AML-193 (cell line): ENCODE measurements around the gene CRADD.
"Not testable (repeated sequence)": the region's sequence is repeated elsewhere in the genome, so short reads cannot be mapped to it uniquely, and the experiment has no call there.

Experiments used
- DNase-seq, 2 experiments: peaks; one replicate each; lab custom pipeline; 2025; lab: John Stamatoyannopoulos, UW

The CRADD gene

DNA sequence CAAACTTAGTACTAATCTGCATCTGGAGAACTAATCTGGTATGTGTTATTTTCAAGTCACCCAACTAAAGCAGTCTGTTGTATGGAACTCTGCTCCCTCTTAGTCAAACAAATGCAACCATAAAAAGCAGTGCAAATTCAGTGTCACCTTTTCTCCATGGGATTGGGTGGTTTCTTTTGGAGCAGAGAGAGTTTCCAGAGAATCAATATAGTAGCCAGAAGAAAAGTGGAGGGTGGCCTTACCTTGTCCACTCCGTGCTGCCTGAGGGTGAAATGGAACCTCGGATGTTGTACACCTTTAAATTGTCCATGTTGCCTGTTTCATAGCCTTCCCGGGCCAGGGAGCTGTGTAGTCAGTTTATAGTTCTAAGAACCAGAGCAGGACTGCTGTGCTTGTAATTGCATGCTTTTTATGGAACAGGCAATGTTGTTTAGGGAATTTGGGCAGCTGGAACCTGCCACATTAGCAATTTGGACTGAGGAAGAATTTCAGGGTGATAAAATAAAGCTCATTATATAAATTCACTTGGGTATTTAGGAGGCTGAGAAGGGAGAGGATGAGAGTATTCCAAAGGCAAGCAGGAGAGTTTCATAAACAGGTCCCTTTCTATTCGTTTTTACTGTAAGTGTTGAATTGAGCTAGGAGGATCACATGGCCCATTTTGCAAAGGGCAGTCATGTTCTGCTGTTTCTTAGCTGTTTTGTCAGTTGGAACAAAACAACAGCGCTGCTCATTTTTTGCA is 60.5 kb downstream of the CRADD start:
- DNase-seq = no peak

DNA sequence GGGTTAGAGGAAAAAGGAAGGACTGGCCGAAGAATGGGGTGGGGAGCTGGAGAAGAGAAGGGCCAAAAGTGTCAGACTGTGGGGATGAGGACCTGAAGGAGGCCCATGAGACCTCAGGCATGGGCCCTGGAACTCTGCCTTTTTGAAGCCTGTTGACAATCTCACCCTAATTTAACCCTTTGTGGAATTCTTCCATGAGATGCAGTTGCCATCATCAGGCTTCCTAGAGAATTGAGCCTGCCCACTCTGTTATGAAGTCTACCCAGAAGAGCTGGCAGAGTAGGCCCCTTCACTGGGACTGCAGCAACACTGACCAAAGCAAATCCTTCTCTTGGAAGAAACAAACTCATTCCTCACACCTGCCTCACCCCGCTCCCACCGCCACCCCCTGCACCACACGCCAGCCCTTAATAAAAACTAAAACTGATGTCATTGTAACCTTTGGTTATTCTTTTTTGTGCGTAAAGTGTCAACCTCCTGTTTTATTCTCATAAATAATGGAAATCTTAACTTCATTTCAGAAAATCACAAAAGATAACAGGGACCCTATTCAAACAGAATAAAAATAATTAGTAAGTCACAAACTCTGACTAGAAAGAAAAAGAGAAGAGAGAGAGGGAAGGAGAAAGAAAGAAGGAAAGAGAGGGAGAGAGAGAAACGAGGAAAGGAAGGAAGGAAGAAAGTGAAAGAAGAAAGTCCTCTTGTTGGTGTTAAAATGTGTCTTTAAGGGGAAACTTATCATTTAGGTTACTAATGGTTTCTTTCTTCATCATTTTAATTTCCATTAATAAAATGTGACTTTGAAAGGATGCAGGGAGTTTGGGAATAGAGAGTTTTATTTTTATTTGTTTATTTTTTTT is 61.3 kb downstream of the CRADD start:
- DNase-seq = no peak

DNA sequence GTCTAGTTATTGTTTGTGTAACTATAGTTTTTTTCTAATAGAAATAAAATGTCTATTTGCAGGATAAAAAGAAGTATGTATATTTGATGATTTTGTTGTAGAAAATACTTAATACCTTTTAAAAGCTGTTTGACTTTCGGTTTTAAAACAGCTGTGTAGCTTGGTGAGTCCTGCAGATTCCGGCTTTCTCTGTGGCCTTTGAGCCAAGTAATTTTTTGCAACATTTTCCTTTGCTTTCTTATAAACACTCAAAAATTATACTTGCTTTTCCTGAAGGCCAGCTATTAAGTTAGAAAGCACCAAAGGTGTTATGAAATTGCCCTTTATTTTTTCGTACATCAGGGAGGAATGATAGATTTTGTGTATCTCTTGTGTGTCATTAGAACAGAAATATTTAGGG is 63.6 kb downstream of the CRADD start:
- no peak for DNase-seq

DNA sequence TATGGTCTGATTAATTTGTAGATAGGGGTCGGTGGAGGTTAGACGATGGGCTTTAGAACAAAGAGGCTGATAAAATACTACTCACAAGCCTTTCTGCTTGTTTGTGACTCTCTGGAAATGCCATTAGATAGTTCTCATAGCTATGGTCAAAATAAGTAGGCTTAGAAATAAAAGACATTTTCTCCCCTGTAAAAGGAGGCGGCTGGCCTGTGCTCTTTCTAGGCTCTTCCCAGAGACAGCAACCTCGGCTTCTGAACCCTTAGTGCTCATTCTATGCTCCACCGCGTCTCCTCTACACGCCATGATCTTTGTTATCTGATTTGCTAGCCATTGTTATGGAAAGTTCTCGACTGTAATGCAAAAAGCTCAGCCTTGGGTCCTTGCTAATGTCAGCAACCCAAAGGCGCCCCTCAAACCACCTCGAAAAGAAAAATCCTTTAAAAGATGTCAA is 64.5 kb downstream of the CRADD start:
- DNase-seq = peak in 1 of 2 experiments; percentile 39

DNA sequence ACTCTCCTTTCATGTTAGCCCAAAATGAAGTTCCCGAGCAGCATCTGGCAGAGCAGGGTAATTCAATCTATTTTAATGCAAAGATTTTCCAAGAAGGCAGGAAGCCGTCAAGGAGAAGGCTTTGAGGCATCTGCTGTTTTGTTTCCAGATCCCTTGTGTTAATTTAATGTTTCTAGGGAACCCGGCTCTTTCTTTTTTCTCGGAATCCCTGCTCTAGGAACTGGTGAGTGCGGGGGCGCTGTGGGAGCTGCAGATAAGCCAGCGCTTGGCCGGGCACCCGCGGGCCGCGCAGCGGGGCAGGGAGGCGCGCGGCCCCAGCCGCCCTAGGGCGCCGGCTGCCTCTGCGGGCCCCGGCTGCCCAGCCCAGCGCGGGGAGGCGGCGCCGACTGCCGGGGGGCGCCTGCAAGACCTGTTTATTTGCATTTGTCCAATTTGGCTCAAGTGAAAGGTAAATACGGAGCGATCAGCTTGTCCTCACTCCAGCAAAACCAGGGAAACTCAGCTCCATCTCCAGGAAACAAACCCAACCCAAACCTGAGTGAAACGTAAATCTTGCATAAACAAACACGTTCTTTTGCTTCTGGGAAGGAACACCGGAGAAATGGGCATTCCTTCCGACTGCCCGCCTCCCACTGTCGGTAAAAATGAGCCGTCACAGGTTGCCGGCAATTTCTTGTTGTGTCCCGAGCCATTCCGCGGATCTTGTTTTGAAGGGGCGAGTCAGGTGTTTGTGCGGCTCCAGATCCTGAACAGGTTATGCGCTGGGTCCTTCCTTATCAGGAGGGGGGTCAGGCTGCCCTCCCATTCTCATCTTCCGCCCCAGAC is 65.1 kb downstream of the CRADD start:
- peak; percentile 49 for DNase-seq

DNA sequence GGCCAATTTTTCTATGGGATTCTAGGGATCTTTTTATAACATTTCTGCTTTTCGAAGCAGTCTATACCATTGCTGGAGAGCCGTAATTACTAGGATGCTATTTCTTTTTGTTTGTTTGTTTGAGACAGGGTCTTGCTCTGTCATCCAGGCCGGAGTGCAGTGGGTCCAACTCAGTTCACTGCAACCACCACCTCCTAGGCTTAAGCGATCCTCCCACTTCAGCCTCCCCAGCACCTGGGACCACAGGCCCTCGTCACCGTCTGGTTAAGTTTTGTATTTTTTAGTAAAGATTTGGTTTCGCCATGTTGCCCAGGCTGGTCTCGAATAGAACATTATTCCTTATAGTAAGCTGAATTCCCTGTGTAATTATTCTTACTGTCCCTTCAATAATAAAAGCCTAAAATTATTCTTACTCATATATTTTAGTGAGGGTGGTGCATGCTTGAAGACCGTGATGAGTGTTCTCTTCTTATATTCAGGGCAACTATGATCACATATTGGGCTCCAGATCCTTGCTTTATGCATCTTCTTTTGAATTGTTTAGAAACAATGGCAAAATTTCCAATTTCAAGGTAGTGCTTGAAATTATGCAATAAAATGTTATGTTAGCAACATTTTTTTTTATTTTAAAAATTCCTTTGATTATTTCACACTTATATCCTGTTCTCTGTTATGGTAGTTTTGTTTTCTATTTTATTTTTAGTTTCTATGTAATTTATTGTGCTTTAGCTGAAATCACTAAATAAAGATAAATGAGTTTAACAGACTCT is 66.2 kb downstream of the CRADD start:
- DNase-seq = no peak

DNA sequence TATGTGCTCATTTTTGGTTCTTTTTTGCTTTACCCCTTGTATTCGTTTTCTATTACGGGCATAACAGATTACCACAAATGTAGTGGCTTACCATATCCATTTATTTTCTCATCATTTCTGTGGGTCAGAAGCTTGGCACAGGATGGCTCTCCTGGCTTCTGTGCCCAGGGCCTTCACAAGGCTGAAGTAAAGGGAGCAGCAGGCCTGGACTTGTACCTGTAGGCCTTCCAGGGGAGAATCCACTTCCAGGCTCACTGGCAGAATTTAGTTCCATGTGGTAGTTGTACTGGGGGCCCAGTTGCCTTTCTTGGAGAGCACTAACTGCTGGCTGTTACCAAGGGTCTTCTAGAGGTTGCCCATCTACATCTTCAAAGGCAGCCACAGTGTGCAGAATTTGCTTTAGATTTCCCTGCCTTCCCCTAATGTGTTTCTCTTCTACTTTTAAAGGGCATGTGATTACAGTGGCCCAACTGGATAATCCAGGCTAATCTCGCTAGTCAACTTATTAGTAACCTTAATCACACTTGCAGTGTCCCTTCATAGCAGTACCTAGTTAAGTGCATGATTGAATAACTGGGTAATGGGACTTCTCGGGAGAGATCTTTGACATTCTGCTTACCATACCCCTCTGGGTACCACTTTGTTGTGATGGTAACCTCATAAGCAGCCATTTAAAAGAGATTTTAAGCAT is 67.0 kb downstream of the CRADD start:
- DNase-seq = no peak

DNA sequence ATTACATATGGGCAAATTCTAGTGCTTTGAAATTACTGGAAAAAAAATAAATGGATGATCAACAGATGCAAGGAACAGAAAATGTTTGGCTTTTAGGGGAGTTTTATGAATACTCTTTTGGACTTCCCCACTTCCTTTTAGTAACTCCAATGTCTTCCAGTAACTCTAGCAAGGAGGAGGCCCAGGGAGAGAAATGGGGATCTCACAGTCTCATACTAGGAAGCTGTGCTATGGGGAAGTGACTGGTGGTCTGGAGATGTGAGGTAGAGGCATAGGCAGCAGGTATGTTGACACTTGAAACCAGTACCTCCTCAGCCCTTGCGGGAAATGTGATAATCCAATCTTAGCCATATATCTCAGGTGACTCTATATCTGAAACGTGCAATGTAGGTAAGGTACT is 68.1 kb downstream of the CRADD start:
- no peak for DNase-seq

DNA sequence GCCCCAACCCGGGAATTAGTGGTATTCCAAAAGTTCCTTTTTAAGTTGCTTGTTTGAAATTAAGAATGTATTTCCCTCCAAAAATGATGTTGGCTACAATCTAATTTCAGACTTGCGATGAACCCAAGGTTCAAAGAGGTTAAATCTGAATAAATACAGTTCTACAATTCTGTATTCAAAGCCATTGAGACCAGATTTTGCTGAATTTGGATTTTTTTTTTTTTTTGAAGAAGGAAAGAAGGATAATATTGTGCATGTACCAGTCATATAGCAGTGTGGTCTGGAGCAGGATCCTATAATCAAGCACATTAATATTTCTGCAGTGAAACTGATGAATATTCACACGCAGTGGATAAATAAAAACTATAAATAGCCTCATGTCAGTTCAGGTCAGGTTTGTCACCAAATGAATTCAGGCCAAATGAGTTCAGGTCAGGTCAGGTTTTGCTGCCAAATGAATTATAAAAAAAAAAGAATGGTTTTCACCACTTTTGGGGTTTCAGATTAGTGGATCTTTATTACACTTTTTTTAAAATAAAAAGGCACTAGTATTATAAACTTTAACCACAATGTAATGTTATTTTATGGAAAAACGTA is 69.5 kb downstream of the CRADD start:
- DNase-seq = no peak

DNA sequence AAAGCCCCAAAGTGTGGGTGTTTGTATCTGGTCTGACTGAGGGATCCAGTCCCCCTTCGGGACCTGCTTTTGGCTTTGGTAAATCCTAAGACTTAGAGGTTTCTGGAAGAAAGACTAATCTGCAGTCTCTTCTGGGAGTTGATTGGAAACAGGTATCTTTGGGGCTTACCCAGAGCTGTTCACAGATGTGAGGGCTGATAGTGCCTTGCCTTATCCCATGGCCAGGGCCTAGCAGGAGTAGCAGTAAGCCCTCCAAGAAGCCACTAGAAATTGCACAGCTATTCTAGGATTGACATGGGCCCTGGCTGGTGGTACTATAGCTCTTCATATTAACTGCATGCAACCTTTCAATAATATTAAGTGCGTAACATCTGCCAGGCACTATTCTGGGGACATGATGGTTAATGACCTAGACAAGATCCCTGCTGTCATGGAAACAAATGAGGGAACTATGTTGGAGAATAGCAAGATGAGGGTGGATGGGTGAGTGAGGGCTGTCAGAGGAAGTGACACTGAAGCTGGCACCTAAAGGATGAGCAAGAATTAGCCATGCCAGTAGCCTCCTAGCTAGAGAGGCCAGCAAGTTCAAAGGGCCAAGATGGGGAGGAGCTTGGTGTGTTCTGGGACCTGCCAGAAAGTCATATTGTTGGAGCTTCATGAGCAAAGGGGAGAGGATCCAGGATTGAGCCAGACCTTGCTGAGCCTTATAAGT is 71.7 kb downstream of the CRADD start:
- no peak for DNase-seq

DNA sequence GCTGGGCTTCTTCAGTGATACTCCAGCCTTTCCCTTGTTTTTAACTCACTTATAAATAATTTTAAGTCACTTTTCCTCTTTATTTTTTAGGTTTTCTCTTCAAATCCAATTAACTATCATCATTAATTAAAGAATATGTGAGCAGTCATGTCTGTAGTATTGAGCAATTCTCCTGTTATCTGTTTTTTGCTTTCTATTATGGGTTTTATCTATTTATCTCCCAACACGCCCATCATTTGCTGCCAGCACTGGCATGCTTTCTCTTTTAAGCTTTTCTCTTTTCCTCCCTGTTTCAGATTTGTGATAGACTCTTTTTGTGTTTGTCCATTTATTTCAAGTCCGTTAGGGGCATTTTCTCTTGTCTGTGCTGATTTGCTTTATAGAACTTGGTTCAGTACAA is 72.3 kb downstream of the CRADD start:
- DNase-seq = no peak

DNA sequence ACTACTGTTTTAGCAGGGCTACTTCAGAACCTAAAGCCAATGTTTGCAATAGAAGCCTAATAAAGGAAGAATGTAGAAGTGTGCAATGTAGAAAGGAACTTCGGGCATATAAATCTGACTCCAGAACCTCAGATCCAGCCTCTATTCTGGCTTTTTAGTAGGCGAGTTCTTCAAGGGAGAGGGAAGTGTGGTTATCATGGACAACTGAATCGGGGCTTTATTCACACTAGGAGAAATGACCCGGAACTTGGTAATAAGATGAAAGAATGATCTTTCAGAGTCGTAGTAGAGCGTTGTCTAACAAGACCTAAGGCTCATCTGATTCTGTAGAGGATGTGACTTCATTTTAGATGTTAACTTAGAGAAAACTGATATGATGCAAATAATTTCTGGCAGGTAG is 72.9 kb downstream of the CRADD start:
- no peak for DNase-seq

DNA sequence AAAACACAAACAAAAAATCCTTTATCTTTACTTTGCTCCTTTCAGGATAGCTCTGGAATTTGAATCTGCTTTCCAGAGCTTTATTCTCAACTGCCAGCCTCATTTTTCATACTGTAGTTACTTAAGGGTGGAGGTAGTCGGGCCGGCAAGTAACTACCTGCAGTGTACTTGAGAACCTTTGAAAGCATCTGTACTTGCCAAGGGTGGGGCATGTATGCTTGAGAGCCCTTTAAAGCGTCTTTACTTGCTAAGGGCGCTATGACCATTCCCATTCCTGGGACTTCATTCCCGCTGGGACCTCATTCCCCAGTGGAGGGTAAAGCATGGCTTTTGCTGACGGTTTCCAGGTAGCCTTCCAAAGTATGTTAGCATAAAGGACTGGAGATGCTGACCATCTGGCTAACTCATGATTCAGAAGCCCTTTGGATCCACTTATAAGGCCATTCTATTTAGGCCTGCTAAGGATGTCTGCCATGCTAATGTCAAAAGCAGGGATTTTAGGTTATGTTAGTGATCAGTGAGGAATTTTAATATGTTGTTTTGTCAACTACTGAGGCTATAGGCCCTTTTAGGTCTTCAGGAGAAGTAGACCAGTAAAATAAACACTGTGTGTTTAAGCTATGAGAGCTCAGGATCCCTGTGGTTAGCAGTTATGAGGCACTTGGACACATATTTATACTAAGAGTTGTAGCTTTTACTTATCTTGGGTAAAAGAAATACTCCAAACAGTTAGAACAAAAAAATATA is 74.9 kb downstream of the CRADD start:
- no peak for DNase-seq

DNA sequence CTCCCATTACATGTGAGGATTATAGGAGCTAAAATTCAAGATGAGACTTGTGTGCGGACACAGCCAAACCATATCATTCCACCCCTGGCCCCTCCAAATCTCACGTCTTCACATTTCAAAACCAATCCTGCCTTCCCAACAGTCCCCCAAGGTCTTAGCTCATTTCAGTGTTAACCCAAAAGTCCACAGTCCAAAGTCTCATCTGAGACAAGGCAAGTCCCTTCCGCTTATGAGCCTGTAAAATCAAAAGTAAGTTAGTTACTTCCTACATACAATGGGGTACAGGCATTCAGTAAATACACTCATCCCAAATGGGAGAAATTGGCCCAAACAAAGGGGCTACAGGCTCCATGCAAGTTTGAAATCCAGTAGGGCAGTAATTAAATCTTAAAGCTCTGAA is 76.1 kb downstream of the CRADD start:
- DNase-seq = no peak

DNA sequence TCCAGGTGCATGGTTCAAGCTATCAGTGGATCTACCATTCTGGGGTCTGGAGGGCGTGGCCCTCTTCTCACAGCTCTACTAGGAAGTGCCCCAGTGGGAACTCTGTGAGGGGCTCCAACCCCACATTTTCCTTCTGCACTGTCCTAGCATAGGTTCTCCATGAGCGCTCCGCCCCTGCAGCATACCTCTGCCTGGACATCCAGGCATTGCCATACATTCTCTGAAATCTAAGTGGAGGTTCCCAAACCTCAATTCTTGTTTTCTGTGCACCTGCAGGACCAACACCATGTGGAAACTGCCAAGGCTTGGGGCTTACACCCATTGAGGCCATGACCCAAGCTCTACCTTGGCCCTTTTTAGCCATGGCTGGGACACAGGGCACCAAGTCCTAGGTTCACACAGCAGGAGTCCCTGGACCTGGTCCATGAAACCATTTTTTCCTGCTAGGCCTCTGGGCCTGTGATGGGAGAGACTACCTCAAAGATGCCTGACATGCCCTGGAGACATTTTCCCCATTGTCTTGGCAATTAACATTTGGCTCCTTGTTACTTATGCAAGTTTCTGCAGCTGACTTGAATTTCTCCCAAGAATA is 76.8 kb downstream of the CRADD start:
- no peak for DNase-seq

DNA sequence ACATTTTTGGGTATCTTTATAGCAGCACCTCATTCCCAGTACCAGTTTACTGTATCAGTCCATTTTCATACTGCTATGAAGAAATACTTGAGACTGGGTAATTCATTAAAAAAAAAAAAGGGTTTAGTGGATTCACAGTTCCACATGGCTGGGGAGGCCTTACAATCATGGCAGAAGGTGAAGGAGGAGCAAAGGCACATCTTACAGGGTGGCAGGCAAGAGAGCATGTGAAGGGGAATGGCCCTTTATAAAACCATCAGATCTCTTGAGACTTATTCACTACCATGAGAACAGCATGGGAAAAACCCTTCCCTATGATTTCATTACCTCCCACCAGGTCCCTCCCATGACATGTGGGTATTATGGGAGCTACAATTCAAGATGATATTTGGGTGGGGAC is 77.7 kb downstream of the CRADD start:
- not testable (repeated sequence) for DNase-seq

DNA sequence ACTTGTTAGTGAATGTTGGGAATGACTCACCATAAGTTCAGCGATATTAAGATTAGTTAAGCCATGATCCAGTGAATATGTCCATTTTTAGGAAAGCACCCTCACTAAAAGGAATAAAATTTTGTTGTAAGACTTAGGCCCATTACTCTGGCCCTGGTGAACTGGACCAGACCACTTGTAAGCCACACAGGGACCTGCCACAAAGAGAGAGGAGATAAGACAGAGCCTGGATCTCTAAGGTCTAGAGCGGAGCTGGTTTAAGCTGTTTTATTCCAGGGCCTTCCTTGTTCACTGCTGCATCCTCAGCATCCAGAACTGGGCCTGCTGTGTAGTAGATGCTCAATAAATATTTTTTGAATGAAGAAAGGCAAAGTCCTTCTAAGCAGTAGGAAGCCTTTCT is 79.1 kb downstream of the CRADD start:
- no peak for DNase-seq

DNA sequence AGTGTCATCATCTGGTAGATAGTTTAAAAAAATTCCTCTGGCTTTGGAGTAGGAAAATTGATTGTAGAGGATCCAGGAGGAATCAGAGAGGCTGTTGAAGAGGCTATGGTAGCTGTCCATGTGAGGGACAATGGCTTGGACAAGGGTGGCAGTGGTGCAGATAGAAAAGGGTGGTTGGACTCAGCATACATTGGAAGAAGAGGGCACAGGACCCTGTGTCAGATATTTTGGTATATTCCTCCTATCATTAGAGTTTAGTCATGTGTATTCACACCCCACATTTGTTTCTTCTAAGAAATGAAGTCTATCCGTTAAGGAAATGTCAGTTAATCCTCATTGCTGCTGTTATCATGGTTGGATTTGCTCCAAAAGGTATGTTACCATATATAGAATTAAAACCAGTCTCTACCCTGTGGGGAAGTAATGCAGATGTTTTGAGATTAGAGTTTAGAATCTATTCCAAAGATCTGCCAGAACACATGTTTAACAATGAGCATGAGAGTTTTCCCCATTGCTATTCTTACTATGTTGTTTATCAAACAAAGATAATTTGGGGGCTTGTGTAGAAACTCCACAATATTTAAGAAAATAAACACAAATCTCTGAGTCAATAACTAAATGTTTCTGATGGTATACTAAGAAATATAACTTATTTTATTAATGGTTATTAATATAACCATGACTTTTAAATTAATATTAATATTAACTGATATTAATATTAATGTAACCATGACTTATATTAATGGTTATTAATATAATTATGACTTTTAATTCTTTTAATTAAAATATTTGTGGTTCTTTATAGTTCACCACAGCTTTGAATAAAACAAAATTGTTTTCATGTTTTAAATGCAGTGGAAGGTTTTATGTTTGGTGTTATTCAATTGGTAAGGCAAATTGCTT is 80.9 kb downstream of the CRADD start:
- DNase-seq = no peak
